CD14-positive monocyte (primary cell): ENCODE data around the gene FLRT1. TPM values are rescaled to one million over a fixed set of nuclear protein-coding genes. Genes with fewer than 3 reads are reported as not detected.

Experiments
- DNase-seq, 3 donors: peaks; one replicate each; pipeline ENCODE4 v3.0.0-alpha.2; 2011 to 2022
- H2AFZ ChIP-seq: 2 replicates; pipeline ENCODE4 v1.6.0; 2012; ENCODE audit warnings: mild to moderate bottlenecking, low read depth, low read length, inconsistent platforms; ENCODE audit not compliant: insufficient read depth, poor library complexity, severe bottlenecking
- H3K27ac ChIP-seq, 2 donors: 1 replicate in 1 of 2; 2 replicates in 1 of 2; pipeline ENCODE4 v1.5.1; 2012 to 2013; ENCODE audit warnings: low read length in 2 of 2, control low read depth in 1 of 2, inconsistent platforms in 1 of 2, low read depth in 1 of 2, mild to moderate bottlenecking in 1 of 2
- H3K27me3 ChIP-seq, 2 donors: one replicate each; pipeline versions ENCODE4 v1.6.0 to v1.6.1; 2011 to 2013; ENCODE audit warnings: low read length in 2 of 2; ENCODE audit not compliant: control insufficient read depth in 2 of 2, insufficient read depth in 2 of 2
- H3K36me3 ChIP-seq, 2 donors: replicated peaks in 1 of 2; 1 replicate in 1 of 2; 2 replicates in 1 of 2; pipeline versions ENCODE4 v1.5.1 to v1.6.1; 2012 to 2013; ENCODE audit warnings: low read length in 2 of 2, control low read depth in 1 of 2, inconsistent platforms in 1 of 2, mild to moderate bottlenecking in 1 of 2; ENCODE audit not compliant: insufficient read depth in 2 of 2, control insufficient read depth in 1 of 2
- H3K4me1 ChIP-seq, 2 donors: 1 replicate in 1 of 2; 2 replicates in 1 of 2; pipeline versions ENCODE4 v1.5.1 to v1.6.1; 2012 to 2013; ENCODE audit warnings: low read length in 2 of 2, control low read depth in 1 of 2, inconsistent platforms in 1 of 2, mild to moderate bottlenecking in 1 of 2, moderate library complexity in 1 of 2; ENCODE audit not compliant: insufficient read depth in 2 of 2, control insufficient read depth in 1 of 2
- H3K4me2 ChIP-seq: replicated peaks from 2 replicates; pipeline ENCODE3; 2012; ENCODE audit warnings: low read length, moderate library complexity, mild to moderate bottlenecking; ENCODE audit not compliant: poor library complexity, severe bottlenecking; ENCODE audit errors: extremely low read depth
- H3K4me3 ChIP-seq, 3 experiments: fragments of 200-600 bp in 1 of 3; sonication (generic) in 1 of 3; replicated peaks in 1 of 3; 1 replicate in 2 of 3; 2 replicates in 1 of 3; pipeline ENCODE4 v1.5.1; 2011 to 2013; ENCODE audit warnings: low read length in 3 of 3, mild to moderate bottlenecking in 3 of 3, control low read depth in 2 of 3, low read depth in 2 of 3, inconsistent platforms in 1 of 3, moderate library complexity in 1 of 3
- H3K79me2 ChIP-seq: 2 replicates; pipeline ENCODE4 v1.6.0; 2012; ENCODE audit warnings: mild to moderate bottlenecking, control low read depth, inconsistent platforms, low read length, moderate library complexity; ENCODE audit not compliant: insufficient read depth
- H3K9ac ChIP-seq: 2 replicates; pipeline ENCODE4 v1.6.0; 2017; ENCODE audit warnings: low read length, mild to moderate bottlenecking; ENCODE audit not compliant: insufficient read depth, poor library complexity, severe bottlenecking
- H3K9me3 ChIP-seq, 2 donors: replicated peaks in 1 of 2; 1 replicate in 1 of 2; 2 replicates in 1 of 2; pipeline versions ENCODE4 v1.5.1 to v1.6.1; 2012 to 2013; ENCODE audit warnings: low read length in 2 of 2, control low read depth in 1 of 2; ENCODE audit not compliant: control insufficient read depth in 1 of 2, insufficient read depth in 1 of 2
- H4K20me1 ChIP-seq: 2 replicates; pipeline ENCODE4 v1.6.0; 2012; ENCODE audit warnings: mild to moderate bottlenecking, low read length, control low read depth, moderate library complexity; ENCODE audit not compliant: insufficient read depth
- H3K27ac Mint-ChIP-seq, 7 donors: one replicate each; pipeline ENCODE4 v1.8.0; 2020; ENCODE audit warnings: mild to moderate bottlenecking in 7 of 7, mixed read lengths in 7 of 7, moderate library complexity in 6 of 7, inconsistent platforms in 2 of 7
- H3K27me3 Mint-ChIP-seq, 3 donors: one replicate each; pipeline ENCODE4 v1.8.0; 2021 to 2022; ENCODE audit warnings: low read depth in 3 of 3, mild to moderate bottlenecking in 3 of 3, mixed read lengths in 3 of 3, moderate library complexity in 3 of 3, inconsistent platforms in 1 of 3
- H3K36me3 Mint-ChIP-seq, 2 donors: one replicate each; pipeline ENCODE4 v1.8.0; 2020; ENCODE audit warnings: mixed read lengths in 2 of 2, inconsistent platforms in 1 of 2, mild to moderate bottlenecking in 1 of 2
- H3K4me1 Mint-ChIP-seq: one replicate; pipeline ENCODE4 v1.8.0; 2020; ENCODE audit warnings: mild to moderate bottlenecking, mixed read lengths
- H3K4me3 Mint-ChIP-seq, 2 donors: one replicate each; pipeline ENCODE4 v1.8.0; 2020; ENCODE audit warnings: mild to moderate bottlenecking in 2 of 2, mixed read lengths in 2 of 2, moderate library complexity in 1 of 2
- H3K9me3 Mint-ChIP-seq, 7 donors: one replicate each; pipeline ENCODE4 v1.8.0; 2020 to 2022; ENCODE audit warnings: mixed read lengths in 7 of 7, mild to moderate bottlenecking in 6 of 7, moderate library complexity in 6 of 7, inconsistent platforms in 2 of 7
- CTCF ChIP-seq: fragments of 200-600 bp; IDR thresholded peaks from one replicate; pipeline ENCODE4 v1.8.0; 2022; ENCODE audit warnings: antibody characterized with exemption, mild to moderate bottlenecking
- WGBS: methylation state at CpG from one replicate; pipeline ENCODE4 v1.1.5; 2013; ENCODE audit warnings: missing lambda C conversion rate; ENCODE audit not compliant: insufficient coverage; 5-methylcytosine and 5-hydroxymethylcytosine counted together
- intact Hi-C, 2 donors: fragments of 100-400 bp; cut with micrococcal nuclease; formaldehyde crosslinking; loops; one replicate each; pipeline versions ENCODE4 v1.15.0 to v1.15.1; 2023
- polyA plus RNA-seq, 3 donors: library from polyadenylated mRNA; depleted of rRNA in 1 of 3; unstranded in 2 of 3; stranded (reverse) in 1 of 3; fragments of 300-500 nt in 2 of 3; fragments of >200 nt in 1 of 3; fragmentation: Illumina TruSeq in 2 of 3; gene quantifications; 1 replicate in 2 of 3; 2 replicates in 1 of 3; pipeline ENCODE4 v1.2.3, GENCODE V29; 2012 to 2021

Gene FLRT1
- polyA plus RNA-seq, 3 donors = not detected

DNA sequence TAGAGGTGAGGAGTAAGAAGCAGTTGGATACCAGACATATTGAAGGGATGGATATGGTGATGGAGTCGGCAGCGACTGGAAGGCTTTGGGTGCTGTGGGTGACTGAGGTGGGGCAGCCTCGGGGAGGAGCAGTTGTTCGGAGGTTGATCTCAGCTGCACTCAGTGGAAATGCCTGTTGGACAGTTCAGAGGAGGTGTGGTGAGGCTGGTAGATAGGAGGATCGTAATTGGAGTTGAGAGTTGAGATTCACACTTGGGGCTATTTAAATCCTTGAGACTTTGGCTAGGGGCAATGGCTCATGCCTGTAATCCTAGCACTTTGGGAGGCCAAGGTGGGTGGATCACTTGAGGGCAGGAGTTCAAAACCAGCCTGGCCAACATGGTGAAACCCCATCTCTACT is 42.6 kb upstream of the FLRT1 start:
- TF ChIP-seq CTCF = no peak
- H3K4me3 ChIP-seq = no peak overlapping the region
- intact Hi-C loops = no loop called here
- Mint-ChIP-seq H3K9me3 (peaks cover 0 to under 1% (median 0%) of the 10 kb centered on the region in 7 donors), H3K36me3 (peaks cover 75 to 96% of the 10 kb centered on the region in 2 donors), H3K4me3 (no peak overlapping the region), H3K27ac (peak overlapping the region in 3 of 7 donors; percentile 3 to 75 (median 63)), H3K27me3 (peaks cover 2 to 5% (median 4%) of the 10 kb centered on the region in 3 donors), H3K4me1 (peaks cover 20% of the 10 kb centered on the region)
- no peaks in the 10 kb centered on the region for H3K27me3 ChIP-seq
- H3K36me3 ChIP-seq = peaks cover 59 to 78% of the 10 kb centered on the region in 2 donors
- no peak overlapping the region for H3K27ac ChIP-seq
- no peak overlapping the region for H3K4me2 ChIP-seq
- no peak for DNase-seq
- H3K9ac ChIP-seq = no peak overlapping the region
- 96% methylated on average over 5 of the region's 5 CpGs for WGBS
- no peaks in the 10 kb centered on the region for H3K9me3 ChIP-seq
- peaks cover 9 to 18% of the 10 kb centered on the region in 2 donors for H3K4me1 ChIP-seq
- H2AFZ ChIP-seq = no peak overlapping the region
- peaks cover 19% of the 10 kb centered on the region for H3K79me2 ChIP-seq
- peaks cover 84% of the 10 kb centered on the region for H4K20me1 ChIP-seq

GRCh38 chr11:63993993-63994392 is 41.7 kb upstream of the FLRT1 start:
- Mint-ChIP-seq H3K27ac (peak overlapping the region in 6 of 7 donors; percentile 6 to 74 (median 53)), H3K4me3 (no peak overlapping the region), H3K9me3 (peaks cover 0 to 3% (median 0%) of the 10 kb centered on the region in 7 donors), H3K36me3 (peaks cover 71 to 92% of the 10 kb centered on the region in 2 donors), H3K4me1 (peaks cover 25% of the 10 kb centered on the region), H3K27me3 (peaks cover under 1 to 11% (median 8%) of the 10 kb centered on the region in 3 donors)
- peaks cover 15 to 24% of the 10 kb centered on the region in 2 donors for H3K4me1 ChIP-seq
- no peaks in the 10 kb centered on the region for H3K9me3 ChIP-seq
- TF ChIP-seq CTCF = no peak
- no peak overlapping the region for H3K4me3 ChIP-seq
- no peak overlapping the region for H2AFZ ChIP-seq
- peak in 2 of 3 donors; percentile 17 to 30 for DNase-seq
- peaks cover 0 to 2% of the 10 kb centered on the region in 2 donors for H3K27me3 ChIP-seq
- H3K9ac ChIP-seq = no peak overlapping the region
- intact Hi-C loops = no loop called here
- H3K27ac ChIP-seq = no peak overlapping the region
- peaks cover 60 to 74% of the 10 kb centered on the region in 2 donors for H3K36me3 ChIP-seq
- H3K79me2 ChIP-seq = peaks cover 10% of the 10 kb centered on the region
- peaks cover 84% of the 10 kb centered on the region for H4K20me1 ChIP-seq
- H3K4me2 ChIP-seq = no peak overlapping the region
- 0% methylated on average over 2 of the region's 6 CpGs for WGBS
